ENCODE results near the gene CHCHD6. TPM values are rescaled to one million over a fixed set of nuclear protein-coding genes. Genes with fewer than 3 reads are reported as not detected.

The CHCHD6 gene
- total RNA-seq, 1 donor from 2014 or later = 3.7 TPM

- DNase-seq = no peak
Observed at GRCh38 chr3:126704494-126705214, 614 bp downstream of the CHCHD6 start.

GRCh38 chr3:126706631-126707030, 2.6 kb downstream of the CHCHD6 start:
- DNase-seq = no peak

- DNase-seq = no peak
Observed at GRCh38 chr3:126711121-126711760, 7.2 kb downstream of the CHCHD6 start.

GRCh38 chr3:126713199-126713598, 9.2 kb downstream of the CHCHD6 start:
- DNase-seq = no peak

- DNase-seq = no peak
Observed at GRCh38 chr3:126714276-126714900, 10.3 kb downstream of the CHCHD6 start.

GRCh38 chr3:126714921-126715320, 10.9 kb downstream of the CHCHD6 start:
- DNase-seq = no peak

- no peak for DNase-seq
Observed at GRCh38 chr3:126715432-126715831, 11.4 kb downstream of the CHCHD6 start.

- no peak for DNase-seq
Observed at GRCh38 chr3:126716057-126716456, 12.0 kb downstream of the CHCHD6 start.

GRCh38 chr3:126718561-126719445, 14.8 kb downstream of the CHCHD6 start:
- DNase-seq = no peak

- no peak for DNase-seq
Observed at GRCh38 chr3:126720596-126720995, 16.6 kb downstream of the CHCHD6 start.

- no peak for DNase-seq
Observed at GRCh38 chr3:126721246-126721645, 17.2 kb downstream of the CHCHD6 start.

GRCh38 chr3:126723237-126723636, 19.2 kb downstream of the CHCHD6 start:
- DNase-seq = no peak

GRCh38 chr3:126723801-126724200, 19.8 kb downstream of the CHCHD6 start:
- no peak for DNase-seq

- no peak for DNase-seq
Observed at GRCh38 chr3:126728680-126729079, 24.6 kb downstream of the CHCHD6 start.

- DNase-seq = no peak
Observed at GRCh38 chr3:126730376-126730775, 26.3 kb downstream of the CHCHD6 start.

- no peak for DNase-seq
Observed at GRCh38 chr3:126731044-126731443, 27.0 kb downstream of the CHCHD6 start.

GRCh38 chr3:126732281-126733060, 28.4 kb downstream of the CHCHD6 start:
- no peak for DNase-seq

GRCh38 chr3:126733061-126733430, 29.0 kb downstream of the CHCHD6 start:
- no peak for DNase-seq

GRCh38 chr3:126734106-126734723, 30.2 kb downstream of the CHCHD6 start:
- no peak for DNase-seq

- no peak for DNase-seq
Observed at GRCh38 chr3:126737527-126737926, 33.5 kb downstream of the CHCHD6 start.

- DNase-seq = no peak
Observed at GRCh38 chr3:126742057-126742456, 38.0 kb downstream of the CHCHD6 start.

GRCh38 chr3:126743350-126743749, 39.3 kb downstream of the CHCHD6 start:
- DNase-seq = no peak
